Measurements from ENCODE around the gene DDX39A. TPM values are rescaled to one million over a fixed set of nuclear protein-coding genes. Genes with fewer than 3 reads are reported as not detected.

The DDX39A gene
- total RNA-seq, 2 experiments from 2014 or later, result 296 to 299 TPM

- Mint-ChIP-seq H3K36me3 (ENCODE audit: low read depth) (no peaks in the 10 kb centered on the region), H3K4me3 (peak overlapping the region; percentile 90), H3K9me3 (no peaks in the 10 kb centered on the region), H3K27ac (peak overlapping the region; percentile 91), H3K4me1 (ENCODE audit: low read depth) (peaks cover 48% of the 10 kb centered on the region), H3K27me3 (no peaks in the 10 kb centered on the region)
- Histone ChIP-seq H3K36me3 (ENCODE audit: insufficient read depth, low read length) (peaks cover 6% of the 10 kb centered on the region), H3K9me3 (ENCODE audit: control insufficient read depth in 1 of 2, insufficient read depth in 1 of 2, low read length in 2 of 2) (no peaks in the 10 kb centered on the region), H3K4me1 (ENCODE audit: insufficient read depth, low read length) (peaks cover 49% of the 10 kb centered on the region), H3K4me3 (ENCODE audit: low read length) (peak overlapping the region; percentile 85), H3K27ac (ENCODE audit: low read depth in 1 of 2, low read length in 2 of 2) (peak overlapping the region; percentile 74 to 82), H3K27me3 (ENCODE audit: control insufficient read depth in 1 of 2, insufficient read depth in 2 of 2, low read length in 2 of 2) (no peaks in the 10 kb centered on the region)
- ATAC-seq (ENCODE audit: poor library complexity) (peak; percentile 76), DNase-seq (peak in 13 of 14 experiments; percentile 19 to 78 (median 65))
- intact Hi-C loops (cut with DNase I, micrococcal nuclease), result loop anchor here in 1 of 2 experiments (5.0 kb wide), 1 partner anchor 53 kb away; no protein-coding TSS in a partner anchor
- POLR2A ChIA-PET, result interaction anchor here (0.6 to 1.6 kb wide), 6 partner anchors 15 to 84 kb away, joined by 3 to 10 read pairs (median 5); partner anchors contain the start of genes DDX39A, DNAJB1 and GIPC1
- CTCF ChIA-PET, result interaction anchor here (1.0 kb wide), 1 partner anchor 38 kb away, joined by 4 read pairs; no protein-coding TSS in a partner anchor
- TF ChIP-seq CTCF (IDR thresholded peaks at IDR 0.05), result no peak
Measured at GRCh38 chr19:14433554-14434501, 14.7 kb upstream of the DDX39A start.

GRCh38 chr19:14432791-14433553 is 13.8 kb upstream of the DDX39A start, which contains the start of gene PKN1:
PKN1 (plus strand) TSS chr19:14433306; CDS start chr19:14433522, 216 bp downstream.
- peak within 1 kb of the TSS; percentile 74 to 82 for H3K27ac ChIP-seq (ENCODE audit: low read depth in 1 of 2, low read length in 2 of 2)
- H3K36me3 ChIP-seq (ENCODE audit: insufficient read depth, low read length), result peaks cover 6% of the 10 kb centered on the region
- TF ChIP-seq CTCF (IDR thresholded peaks at IDR 0.05), result no peak
- Mint-ChIP-seq H3K4me1 (ENCODE audit: low read depth) (peaks cover 44% of the 10 kb centered on the region), H3K9me3 (no peaks in the 10 kb centered on the region), H3K4me3 (peak within 1 kb of the TSS; percentile 90), H3K36me3 (ENCODE audit: low read depth) (no peaks in the 10 kb centered on the region), H3K27me3 (no peaks in the 10 kb centered on the region), H3K27ac (peak within 1 kb of the TSS; percentile 91)
- no peaks in the 10 kb centered on the region for H3K9me3 ChIP-seq (ENCODE audit: control insufficient read depth in 1 of 2, insufficient read depth in 1 of 2, low read length in 2 of 2)
- ChIA-PET CTCF (interaction anchor here (0.6 to 2.3 kb wide), 8 partner anchors 9 to 343 kb away, joined by 3 to 12 read pairs (median 6); partner anchors contain the start of genes ASF1B and PTGER1), POLR2A (interaction anchor here (0.6 to 1.7 kb wide), 8 partner anchors 13 to 89 kb away, joined by 3 to 7 read pairs (median 4); partner anchors contain the start of genes DNAJB1 and GIPC1)
- DNase-seq, result peak in 10 of 14 experiments; percentile 18 to 70 (median 47)
- H3K4me1 ChIP-seq (ENCODE audit: insufficient read depth, low read length), result peaks cover 42% of the 10 kb centered on the region
- no peaks in the 10 kb centered on the region for H3K27me3 ChIP-seq (ENCODE audit: control insufficient read depth in 1 of 2, insufficient read depth in 2 of 2, low read length in 2 of 2)
- peak; percentile 3 for ATAC-seq (ENCODE audit: poor library complexity)
- intact Hi-C loops (cut with DNase I, micrococcal nuclease), result loop anchor here (1.0 to 5.0 kb wide), 2 partner anchors 39 to 54 kb away; no protein-coding TSS in a partner anchor
- H3K4me3 ChIP-seq (ENCODE audit: low read length), result peak within 1 kb of the TSS; percentile 85

- no peak overlapping the region for H3K27ac ChIP-seq (ENCODE audit: low read depth in 1 of 2, low read length in 2 of 2)
- ATAC-seq (ENCODE audit: poor library complexity) (no peak), DNase-seq (no peak)
- H3K9me3 Mint-ChIP-seq, result no peaks in the 10 kb centered on the region
- no peak overlapping the region for H3K4me3 ChIP-seq (ENCODE audit: low read length)
- intact Hi-C loops (cut with DNase I, micrococcal nuclease), result loop anchor here in 1 of 2 experiments (5.0 kb wide), 1 partner anchor 57 kb away; no protein-coding TSS in a partner anchor
- no peak for TF ChIP-seq CTCF (IDR thresholded peaks at IDR 0.05)
- H3K9me3 ChIP-seq (ENCODE audit: control insufficient read depth in 1 of 2, insufficient read depth in 1 of 2, low read length in 2 of 2), result no peaks in the 10 kb centered on the region
- peak overlapping the region; percentile 63 for H3K4me3 Mint-ChIP-seq
- peak overlapping the region; percentile 35 for H3K27ac Mint-ChIP-seq
- no peaks in the 10 kb centered on the region for H3K27me3 Mint-ChIP-seq
- POLR2A ChIA-PET, result interaction anchor here (1.3 kb wide), 1 partner anchor 11 kb away, joined by 5 read pairs; no protein-coding TSS in a partner anchor
- peaks cover 2% of the 10 kb centered on the region for H3K36me3 ChIP-seq (ENCODE audit: insufficient read depth, low read length)
- H3K27me3 ChIP-seq (ENCODE audit: control insufficient read depth in 1 of 2, insufficient read depth in 2 of 2, low read length in 2 of 2), result no peaks in the 10 kb centered on the region
- peaks cover 30% of the 10 kb centered on the region for H3K4me1 Mint-ChIP-seq (ENCODE audit: low read depth)
- CTCF ChIA-PET, result interaction anchor here (1.3 to 2.3 kb wide), 2 partner anchors 49 to 294 kb away, joined by 3 to 10 read pairs; partner anchors contain the start of gene ASF1B
- peaks cover 36% of the 10 kb centered on the region for H3K4me1 ChIP-seq (ENCODE audit: insufficient read depth, low read length)
- no peaks in the 10 kb centered on the region for H3K36me3 Mint-ChIP-seq (ENCODE audit: low read depth)
Measured at GRCh38 chr19:14430712-14431111, 11.6 kb upstream of the DDX39A start.
